ENCODE data around the gene GALNT17.

GALNT17 gene

DNA sequence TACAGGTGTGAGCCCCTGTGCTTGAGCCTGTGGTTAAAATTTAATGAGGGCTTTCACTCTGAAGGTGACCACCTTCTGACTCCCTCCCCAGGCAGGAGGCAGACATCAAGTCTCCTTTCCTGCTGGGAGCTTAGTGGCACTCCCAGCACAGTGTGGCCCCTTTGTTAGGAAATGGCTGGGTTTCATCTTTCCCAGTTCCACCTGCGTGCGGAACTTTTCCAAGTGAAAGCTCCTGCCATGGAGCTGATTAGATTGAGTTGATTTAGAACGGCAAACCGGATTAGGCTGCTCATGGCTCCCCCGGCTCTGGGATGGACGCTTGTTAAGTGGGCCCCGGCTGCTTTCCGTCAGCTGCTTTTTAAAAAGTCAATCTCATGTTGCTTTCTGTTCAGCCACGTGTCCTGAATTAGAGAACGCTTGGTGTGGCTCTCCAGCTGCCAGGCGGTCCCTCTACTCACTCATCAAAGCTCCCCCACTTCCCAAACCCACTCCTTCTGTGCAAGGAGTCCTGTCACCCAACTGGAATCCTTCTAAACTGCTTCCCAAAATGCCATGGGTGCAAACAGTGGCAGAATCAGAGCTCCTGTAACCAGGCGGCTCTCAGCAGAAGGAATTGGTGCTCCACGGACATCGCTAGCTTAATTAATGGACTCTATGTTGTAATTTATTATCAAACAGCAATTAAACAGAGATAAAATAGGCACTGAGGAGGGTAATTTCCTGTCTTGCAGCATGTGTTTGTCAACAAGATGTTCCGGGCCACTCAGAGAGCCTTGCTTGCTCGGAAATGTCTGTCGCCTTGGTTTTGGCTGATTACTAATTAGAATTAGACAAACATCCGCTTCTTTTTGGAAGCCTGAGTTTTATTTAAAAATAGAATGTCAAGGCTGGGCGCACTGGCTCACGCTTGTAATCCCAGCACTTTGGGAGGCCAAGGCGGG, 551.2 kb downstream of the GALNT17 start:
- Histone ChIP-seq H3K4me1 (ENCODE audit: insufficient read depth, low read length) (no peaks in the 10 kb centered on the region), H3K27me3 (ENCODE audit: insufficient read depth, low read length, poor library complexity) (no peaks in the 10 kb centered on the region), H3K36me3 (ENCODE audit: insufficient read depth, low read length) (no peaks in the 10 kb centered on the region), H3K4me3 (ENCODE audit: low read depth in 1 of 2, low read length in 2 of 2) (no peak overlapping the region), H3K27ac (ENCODE audit: low read length) (no peak overlapping the region), H3K4me2 (ENCODE audit: insufficient read depth, low read length) (no peak overlapping the region), H3K9me3 (ENCODE audit: insufficient read depth, low read length, severe bottlenecking) (no peaks in the 10 kb centered on the region), H3K9ac (ENCODE audit: low read depth, low read length) (no peak overlapping the region), H4K20me1 (ENCODE audit: insufficient read depth, low read length) (no peaks in the 10 kb centered on the region), H3K79me2 (ENCODE audit: insufficient read depth, low read length) (no peaks in the 10 kb centered on the region), H2AFZ (ENCODE audit: low read depth, low read length) (no peak overlapping the region)
- DNase-seq = no peak
- no peak for ATAC-seq (ENCODE audit: insufficient read depth, low read depth)
- no peak for TF ChIP-seq EZH2 (IDR thresholded peaks at IDR 0.05; ENCODE audit: borderline replicate concordance, low read depth, low read length, severe bottlenecking)
- TF ChIP-seq CTCF (IDR thresholded peaks at IDR 0.05; ENCODE audit: borderline replicate concordance, extremely low read depth, low read length, poor library complexity, severe bottlenecking) = no peak

DNA sequence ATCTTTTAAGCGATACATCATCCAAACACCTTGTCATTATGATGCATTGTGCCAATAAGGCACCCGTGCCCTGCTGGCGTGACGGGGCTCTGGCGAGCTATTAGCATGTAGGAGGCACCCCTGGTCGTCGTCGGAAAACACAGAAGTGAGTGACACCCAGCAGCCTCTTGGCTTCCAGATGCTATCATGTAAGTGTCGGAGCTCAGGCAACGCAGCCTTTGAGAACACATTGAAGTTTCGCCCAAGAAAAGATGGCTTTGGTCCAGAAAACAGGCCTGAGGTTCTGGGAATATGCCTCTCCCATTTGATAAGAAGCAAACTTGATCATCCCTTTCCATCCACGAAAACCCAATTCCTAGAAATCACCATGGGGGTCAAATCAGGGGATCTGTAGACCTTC, 555.3 kb downstream of the GALNT17 start:
- no peaks in the 10 kb centered on the region for H3K79me2 ChIP-seq (ENCODE audit: insufficient read depth, low read length)
- H3K9me3 ChIP-seq (ENCODE audit: insufficient read depth, low read length, severe bottlenecking) = no peaks in the 10 kb centered on the region
- DNase-seq (no peak), ATAC-seq (ENCODE audit: insufficient read depth, low read depth) (no peak)
- no peak overlapping the region for H3K4me3 ChIP-seq (ENCODE audit: low read depth in 1 of 2, low read length in 2 of 2)
- H3K27me3 ChIP-seq (ENCODE audit: insufficient read depth, low read length, poor library complexity) = no peaks in the 10 kb centered on the region
- H3K27ac ChIP-seq (ENCODE audit: low read length) = no peak overlapping the region
- H3K9ac ChIP-seq (ENCODE audit: low read depth, low read length) = no peak overlapping the region
- no peak overlapping the region for H3K4me2 ChIP-seq (ENCODE audit: insufficient read depth, low read length)
- H3K4me1 ChIP-seq (ENCODE audit: insufficient read depth, low read length) = no peaks in the 10 kb centered on the region
- TF ChIP-seq EZH2 (IDR thresholded peaks at IDR 0.05; ENCODE audit: borderline replicate concordance, low read depth, low read length, severe bottlenecking) = no peak
- TF ChIP-seq CTCF (IDR thresholded peaks at IDR 0.05; ENCODE audit: borderline replicate concordance, extremely low read depth, low read length, poor library complexity, severe bottlenecking) = no peak
- no peak overlapping the region for H2AFZ ChIP-seq (ENCODE audit: low read depth, low read length)
- no peaks in the 10 kb centered on the region for H4K20me1 ChIP-seq (ENCODE audit: insufficient read depth, low read length)
- H3K36me3 ChIP-seq (ENCODE audit: insufficient read depth, low read length) = no peaks in the 10 kb centered on the region

- no peak for TF ChIP-seq EZH2 (IDR thresholded peaks at IDR 0.05; ENCODE audit: borderline replicate concordance, low read depth, low read length, severe bottlenecking)
- TF ChIP-seq CTCF (IDR thresholded peaks at IDR 0.05; ENCODE audit: borderline replicate concordance, extremely low read depth, low read length, poor library complexity, severe bottlenecking) = no peak
- Histone ChIP-seq H3K27ac (ENCODE audit: low read length) (no peak overlapping the region), H3K4me3 (ENCODE audit: low read depth in 1 of 2, low read length in 2 of 2) (no peak overlapping the region), H3K27me3 (ENCODE audit: insufficient read depth, low read length, poor library complexity) (no peaks in the 10 kb centered on the region), H2AFZ (ENCODE audit: low read depth, low read length) (no peak overlapping the region), H4K20me1 (ENCODE audit: insufficient read depth, low read length) (no peaks in the 10 kb centered on the region), H3K9me3 (ENCODE audit: insufficient read depth, low read length, severe bottlenecking) (no peaks in the 10 kb centered on the region), H3K4me1 (ENCODE audit: insufficient read depth, low read length) (no peaks in the 10 kb centered on the region), H3K9ac (ENCODE audit: low read depth, low read length) (no peak overlapping the region), H3K4me2 (ENCODE audit: insufficient read depth, low read length) (no peak overlapping the region), H3K79me2 (ENCODE audit: insufficient read depth, low read length) (no peaks in the 10 kb centered on the region), H3K36me3 (ENCODE audit: insufficient read depth, low read length) (no peaks in the 10 kb centered on the region)
- ATAC-seq (ENCODE audit: insufficient read depth, low read depth) (no peak), DNase-seq (no peak)
These were observed 556.1 kb downstream of the GALNT17 start for GRCh38 chr7:71687831-71688599.

Measured in DND-41 (cell line).